ENCODE data around the gene SRSF6.
A peak's percentile ranks its signal among the peaks of the same experiment; 100 is the strongest.
"Not testable (repeated sequence)": the region's sequence is repeated elsewhere in the genome, so short reads cannot be mapped to it uniquely, and the experiment has no call there.

The SRSF6 gene

GRCh38 chr20:43457640-43458421 is at the start of gene SRSF6:
Gene SRSF6 (plus strand): TSS chr20:43457896. CDS start chr20:43458034, 138 bp downstream.
- peak; percentile 63 for DNase-seq

DNA sequence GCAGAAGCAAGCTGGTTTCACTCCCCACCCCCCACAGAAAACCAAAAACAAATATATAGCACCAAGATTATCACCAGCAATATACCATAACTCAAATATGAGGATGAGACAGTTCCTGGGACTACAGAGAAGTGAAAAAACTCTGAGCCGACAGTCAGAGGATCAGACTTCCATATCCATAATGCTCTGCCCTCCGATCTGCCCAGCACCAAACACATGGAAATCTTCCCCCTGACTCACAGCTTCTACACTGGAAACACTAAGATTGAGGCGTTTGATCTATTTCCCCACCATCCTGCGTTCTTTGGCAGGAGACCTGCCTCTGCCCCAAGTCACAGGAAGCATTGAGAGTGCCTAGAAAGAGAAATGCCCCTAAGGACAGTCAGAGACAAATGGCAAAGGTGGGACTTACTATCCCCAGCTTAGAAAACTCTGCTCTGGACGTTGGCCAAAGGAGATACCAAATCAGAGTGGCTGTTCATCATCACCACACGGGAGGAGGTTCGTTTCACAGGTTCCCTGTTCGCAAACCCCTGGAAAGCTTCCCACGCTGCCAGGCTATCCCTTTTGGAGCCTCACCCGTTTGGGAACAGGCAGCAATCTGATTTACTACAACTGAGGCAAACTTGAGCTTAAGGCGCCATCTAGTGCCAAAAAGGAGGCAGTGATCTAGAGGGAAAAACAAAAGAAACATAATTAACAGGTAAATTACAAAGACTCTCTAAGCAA is 48.7 kb upstream of the SRSF6 start:
- DNase-seq = peak; percentile 22

DNA sequence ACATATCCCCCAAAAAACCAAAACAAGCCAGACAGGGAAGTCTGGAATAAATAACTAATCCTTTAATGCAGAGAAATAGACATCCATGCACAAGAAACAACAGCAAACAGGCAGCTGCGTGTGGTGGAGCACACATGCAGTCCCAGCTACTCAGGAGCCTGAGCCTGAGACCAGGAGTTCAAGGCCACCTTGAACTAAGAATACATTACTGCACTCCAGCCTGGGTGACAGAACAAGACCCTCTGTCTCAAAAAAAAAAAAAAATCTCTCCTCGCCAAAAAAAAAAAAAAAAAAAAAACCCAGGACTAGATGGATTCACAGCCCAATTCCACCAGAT is 48.2 kb upstream of the SRSF6 start:
- DNase-seq = no peak

- no peak for DNase-seq
Measured at GRCh38 chr20:43415661-43416430, 41.9 kb upstream of the SRSF6 start.

DNA sequence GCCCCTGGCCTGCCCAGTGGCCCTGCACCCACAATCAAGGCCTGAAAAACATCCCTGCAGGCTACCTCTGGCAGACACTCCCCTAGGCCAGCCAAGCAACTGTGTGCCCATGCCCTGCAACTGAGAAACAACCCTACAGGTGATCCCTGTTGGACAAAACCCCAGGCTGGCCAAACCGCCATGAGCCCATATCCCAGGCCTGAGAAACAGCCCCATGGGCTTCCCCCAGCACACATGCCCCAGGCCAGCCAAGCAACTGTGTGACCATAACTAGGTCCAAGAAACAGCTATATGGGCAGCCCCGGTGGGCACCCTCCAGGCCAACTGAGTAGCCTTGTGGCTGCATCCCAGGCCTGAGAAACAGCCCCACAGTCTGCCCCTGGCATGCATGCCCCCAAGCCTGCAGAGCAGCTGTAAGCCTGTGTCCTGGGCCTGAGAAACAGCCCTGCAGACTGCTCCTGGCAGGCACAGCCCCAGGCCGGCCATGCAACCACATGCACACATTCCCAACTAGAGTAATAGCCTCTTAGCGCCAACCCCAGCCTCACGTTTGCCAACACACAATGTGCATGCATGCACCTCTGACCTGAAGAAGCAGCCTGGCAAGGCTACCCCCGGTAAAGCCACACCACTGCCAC is 41.0 kb upstream of the SRSF6 start:
- DNase-seq = no peak

GRCh38 chr20:43420192-43420591 is 37.5 kb upstream of the SRSF6 start:
- no peak for DNase-seq

DNA sequence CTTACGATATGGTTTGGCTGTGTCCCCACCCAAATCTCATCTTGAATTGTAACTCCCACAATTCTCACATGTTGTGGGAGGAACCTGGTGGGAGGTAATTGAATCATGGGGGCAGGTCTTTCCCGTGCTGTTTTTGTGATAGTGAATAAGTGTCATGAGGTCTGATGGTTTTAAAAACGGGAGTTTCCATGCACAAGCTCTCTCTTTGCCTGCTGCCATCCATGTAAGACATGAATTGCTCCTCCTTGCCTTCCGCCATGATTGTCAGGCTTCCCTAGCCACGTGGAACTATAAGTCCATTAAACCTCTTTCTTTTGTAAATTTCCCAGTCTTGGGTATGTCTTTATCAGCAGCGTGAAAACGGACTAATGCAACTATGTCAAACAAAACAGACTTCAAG is 36.8 kb upstream of the SRSF6 start:
- DNase-seq = not testable (repeated sequence)

GRCh38 chr20:43426172-43426571 is 31.5 kb upstream of the SRSF6 start:
- no peak for DNase-seq

DNA sequence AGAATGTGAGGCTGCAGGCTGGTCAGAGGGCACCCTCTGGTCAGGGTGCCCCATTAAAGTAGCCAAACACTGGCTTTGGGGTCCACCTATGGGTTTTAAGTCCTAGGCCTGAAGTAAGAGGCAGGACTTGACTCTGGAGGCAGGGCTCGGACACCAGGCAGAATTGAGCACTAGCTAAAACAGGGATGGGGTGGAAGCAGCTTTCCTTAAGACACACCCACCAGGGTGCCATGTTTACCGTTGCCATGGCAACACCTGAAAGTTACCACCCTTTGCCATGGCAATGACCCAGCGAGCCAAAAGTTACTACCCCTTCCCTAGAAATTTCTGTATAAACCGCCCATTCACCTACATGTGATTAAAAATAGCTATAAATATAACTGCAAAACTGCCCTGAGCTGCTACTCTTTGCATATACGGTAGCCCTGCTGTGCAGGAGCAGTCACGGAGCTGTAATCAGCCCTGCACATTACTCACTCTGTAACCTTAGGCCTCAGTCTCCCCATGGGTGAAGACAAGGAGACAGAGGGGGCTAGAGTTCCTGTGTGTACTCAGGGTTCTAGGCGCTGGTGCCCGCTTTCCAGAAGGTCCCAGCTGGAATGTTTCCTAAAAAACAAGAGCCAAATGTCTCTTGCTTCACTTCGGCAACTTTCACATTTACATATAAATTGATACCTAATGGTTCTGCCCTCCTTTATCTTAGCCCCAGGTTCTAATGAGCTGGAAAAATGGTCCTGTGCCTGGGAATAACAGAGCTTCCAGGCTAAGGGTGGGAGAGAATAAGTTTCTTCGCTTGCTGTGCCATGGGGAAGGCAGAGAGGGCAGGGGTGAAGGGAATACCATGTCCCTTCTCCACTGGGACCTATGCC is 27.2 kb upstream of the SRSF6 start:
- no peak for DNase-seq

DNA sequence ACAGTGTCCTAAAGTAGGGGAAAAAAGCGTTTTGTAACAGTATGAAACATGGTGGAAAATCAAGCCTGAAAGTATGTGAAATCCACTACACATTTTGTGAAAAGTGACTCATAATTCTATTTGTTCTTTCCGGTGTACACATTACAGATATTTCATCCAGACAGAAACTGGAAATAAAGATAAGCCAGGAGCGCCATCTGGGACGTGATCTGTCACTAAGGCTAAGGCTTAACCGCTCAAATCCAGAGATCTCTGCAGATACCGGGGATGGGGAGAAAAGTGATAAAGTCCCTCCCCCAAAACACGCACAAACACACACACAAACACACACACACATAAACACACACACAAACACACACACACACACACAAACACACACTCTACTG is 26.6 kb upstream of the SRSF6 start:
- no peak for DNase-seq

DNA sequence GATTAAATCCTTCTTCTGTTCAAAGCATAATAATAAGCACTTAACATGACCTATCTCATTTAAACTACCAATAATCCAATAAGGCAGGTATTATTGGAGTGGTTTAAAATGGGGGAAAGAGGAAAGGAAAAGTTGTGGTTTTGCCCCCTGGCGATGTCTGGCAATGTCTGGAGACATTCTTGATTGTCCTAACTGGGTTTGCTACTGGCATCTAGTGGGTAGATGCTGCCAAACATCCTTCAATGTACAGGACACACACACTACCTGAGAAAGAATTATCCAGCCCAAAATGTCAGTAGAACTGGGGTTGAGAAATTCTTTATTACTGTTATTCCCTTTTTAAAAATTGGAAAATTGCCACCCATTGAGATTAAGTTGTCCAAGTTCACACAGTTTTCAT is 25.2 kb upstream of the SRSF6 start:
- DNase-seq = no peak

DNA sequence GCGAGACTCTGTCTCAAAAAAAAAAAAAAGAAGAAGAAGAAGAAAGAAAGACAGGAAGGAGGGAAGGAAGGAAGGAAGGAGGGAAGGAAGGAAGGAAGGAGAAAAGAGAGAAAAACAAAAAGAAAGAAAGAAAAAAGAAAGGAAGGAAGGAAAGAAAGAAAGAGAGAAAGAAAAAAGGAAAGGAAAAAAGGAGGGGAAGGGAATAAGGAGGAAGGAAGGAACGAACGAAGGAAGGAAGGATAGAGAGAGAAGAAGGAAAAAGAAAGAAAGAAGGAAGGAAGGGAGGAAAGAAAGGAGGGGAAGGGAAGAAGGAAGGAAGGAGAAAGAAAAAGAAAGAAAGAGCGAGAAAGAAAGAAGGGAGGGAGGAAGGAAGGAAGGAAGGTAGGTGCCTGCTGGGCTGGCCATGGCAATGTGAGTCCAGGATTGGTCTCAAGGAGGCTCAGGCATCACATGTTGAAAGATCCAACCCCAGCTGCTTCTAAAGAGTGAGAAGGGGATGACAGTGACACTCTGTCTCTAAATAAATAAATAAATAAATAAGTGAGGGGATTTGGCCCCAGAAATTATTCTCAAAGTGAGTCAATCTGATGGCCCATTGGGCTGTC is 24.3 kb upstream of the SRSF6 start:
- DNase-seq = no peak

GRCh38 chr20:43434565-43434964 is 23.1 kb upstream of the SRSF6 start:
- DNase-seq = no peak

- DNase-seq = no peak
Measured at GRCh38 chr20:43438578-43439316, 18.9 kb upstream of the SRSF6 start.

DNA sequence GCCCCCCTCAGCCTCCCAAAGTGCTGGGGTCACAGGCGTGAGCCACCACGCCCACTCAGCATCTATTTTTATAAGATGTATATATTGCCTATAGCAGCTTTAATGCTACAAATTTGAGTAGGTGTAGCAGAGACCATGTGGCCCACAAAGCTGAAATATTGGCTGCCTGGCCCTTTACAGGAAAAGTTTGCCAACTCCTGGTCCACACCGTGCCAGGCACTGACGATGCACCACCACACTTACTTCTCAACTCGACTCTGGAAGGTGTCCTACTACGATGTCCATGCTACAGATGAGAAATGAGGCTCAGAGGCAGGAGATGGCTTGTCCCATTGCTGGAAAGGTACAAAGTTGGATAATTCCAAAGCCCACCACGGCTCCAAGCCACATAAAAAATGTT is 17.2 kb upstream of the SRSF6 start:
- DNase-seq = no peak

DNA sequence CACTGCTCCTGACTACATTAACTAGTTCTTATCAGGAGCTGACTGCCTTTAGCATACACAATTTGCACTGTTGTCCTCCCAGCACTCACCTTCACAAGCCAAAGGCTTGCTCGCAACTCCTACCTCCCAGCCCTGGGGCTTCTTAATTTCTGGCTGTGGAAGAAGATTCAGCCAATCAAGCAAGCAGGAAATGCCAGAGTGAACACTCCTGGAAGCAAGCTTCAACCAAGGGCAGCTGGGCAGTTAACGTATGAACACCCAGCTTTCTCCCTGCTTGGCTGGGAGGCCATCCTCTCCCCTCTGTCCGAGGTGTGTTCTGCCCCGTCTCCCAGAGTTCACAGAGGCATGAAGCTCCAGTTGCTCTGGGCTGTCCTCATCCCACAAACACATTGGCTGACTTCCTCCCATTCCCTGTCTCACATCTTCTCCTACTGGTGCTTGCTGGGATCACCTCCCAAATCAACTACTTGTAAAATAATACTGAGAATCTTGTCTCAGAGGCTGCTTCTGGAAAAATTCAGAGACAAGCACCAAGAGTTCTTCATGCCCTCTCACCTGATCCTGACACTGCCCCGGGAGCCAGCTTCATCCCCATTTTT is 15.3 kb upstream of the SRSF6 start:
- DNase-seq = peak; percentile 12

GRCh38 chr20:43444107-43444506 is 13.6 kb upstream of the SRSF6 start:
- no peak for DNase-seq

- DNase-seq = no peak
Measured at GRCh38 chr20:43446361-43446879, 11.3 kb upstream of the SRSF6 start.

DNA sequence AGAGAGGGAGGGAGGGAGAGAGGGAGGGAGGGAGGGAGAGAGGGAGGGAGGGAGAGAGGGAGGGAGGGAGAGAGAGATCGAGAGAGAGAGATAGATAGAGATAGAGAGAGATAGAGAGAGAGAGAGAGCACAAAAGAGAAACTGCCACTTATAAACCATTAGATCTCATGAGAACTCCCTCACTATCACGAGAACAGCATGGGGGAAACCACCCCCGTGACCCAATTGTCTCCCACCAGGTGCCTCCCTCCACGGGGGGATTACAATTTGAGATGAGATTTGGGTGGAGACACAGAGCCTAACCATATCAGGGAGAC is 9.3 kb upstream of the SRSF6 start:
- not testable (repeated sequence) for DNase-seq

DNA sequence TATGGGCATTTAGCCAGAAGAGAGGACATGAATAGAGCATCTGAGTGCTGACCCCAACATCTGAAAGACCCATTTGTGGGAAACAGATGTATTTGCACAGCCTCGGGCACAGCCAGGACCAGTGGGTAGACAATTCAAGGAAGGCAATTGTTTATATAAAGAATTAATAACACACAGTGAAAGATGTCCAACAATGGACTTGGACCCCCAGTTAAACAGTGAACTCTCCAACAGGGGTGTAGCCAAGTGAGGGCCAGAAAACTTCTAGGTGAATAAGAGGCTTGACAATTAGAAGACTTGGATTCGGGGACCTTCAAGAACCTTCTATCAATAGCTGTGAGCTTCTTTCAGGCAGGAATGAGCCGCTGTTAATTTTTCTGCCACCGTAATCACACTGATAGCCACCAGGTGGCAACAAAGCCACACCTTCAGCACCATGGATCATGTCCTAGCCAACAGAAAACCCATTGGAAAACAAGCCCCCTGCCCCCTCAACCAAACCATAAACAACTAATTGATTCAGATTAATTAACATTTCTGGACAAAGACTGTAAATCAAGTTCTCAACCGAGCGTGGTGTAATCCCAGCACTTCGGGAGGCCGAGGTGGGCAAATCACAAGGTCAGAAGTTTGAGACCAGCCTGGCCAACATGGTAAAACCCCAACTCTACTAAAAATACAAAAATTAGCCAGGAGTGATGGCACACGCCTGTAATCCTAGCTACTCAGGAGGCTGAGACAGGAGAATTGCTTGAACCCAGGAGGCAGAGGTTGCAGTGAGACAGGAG is 8.8 kb upstream of the SRSF6 start:
- DNase-seq = peak; percentile 41
